HG02870 (cell line): Measurements from ENCODE around the gene GALNT2.

Experiments used
- ATAC-seq: cut with Tn5 transposase; IDR thresholded peaks from one replicate; pipeline ENCODE4 v1.9.1; 2021; ENCODE audit warnings: mild to moderate bottlenecking, moderate library complexity; ENCODE audit not compliant: unreplicated experiment

GALNT2 gene

DNA sequence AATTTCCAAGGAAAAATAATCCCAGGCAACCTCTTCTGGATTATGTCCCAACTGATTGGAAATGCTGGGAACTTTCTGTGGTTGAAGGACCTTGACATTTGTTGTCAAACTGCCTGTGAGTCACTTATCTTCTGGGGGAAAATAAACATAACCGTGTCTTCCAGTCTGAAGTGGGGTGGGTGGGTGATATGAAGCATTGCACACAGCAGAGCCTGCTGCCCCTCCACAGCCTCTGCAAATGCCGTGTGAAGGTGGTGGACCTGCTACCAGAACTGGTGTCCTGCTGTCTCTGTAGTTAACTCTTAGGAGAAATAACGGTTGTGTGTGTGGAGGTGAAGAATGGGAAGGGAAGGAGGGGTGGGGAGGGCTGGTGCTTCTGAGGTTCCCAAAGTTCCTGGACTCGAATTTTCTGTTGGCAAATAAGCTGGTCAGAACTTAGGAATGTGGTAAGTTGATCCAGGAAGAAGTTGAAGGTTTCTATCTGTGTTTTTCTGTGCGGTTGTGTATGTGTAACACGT, 23.2 kb downstream of the GALNT2 start:
- ATAC-seq = no peak

DNA sequence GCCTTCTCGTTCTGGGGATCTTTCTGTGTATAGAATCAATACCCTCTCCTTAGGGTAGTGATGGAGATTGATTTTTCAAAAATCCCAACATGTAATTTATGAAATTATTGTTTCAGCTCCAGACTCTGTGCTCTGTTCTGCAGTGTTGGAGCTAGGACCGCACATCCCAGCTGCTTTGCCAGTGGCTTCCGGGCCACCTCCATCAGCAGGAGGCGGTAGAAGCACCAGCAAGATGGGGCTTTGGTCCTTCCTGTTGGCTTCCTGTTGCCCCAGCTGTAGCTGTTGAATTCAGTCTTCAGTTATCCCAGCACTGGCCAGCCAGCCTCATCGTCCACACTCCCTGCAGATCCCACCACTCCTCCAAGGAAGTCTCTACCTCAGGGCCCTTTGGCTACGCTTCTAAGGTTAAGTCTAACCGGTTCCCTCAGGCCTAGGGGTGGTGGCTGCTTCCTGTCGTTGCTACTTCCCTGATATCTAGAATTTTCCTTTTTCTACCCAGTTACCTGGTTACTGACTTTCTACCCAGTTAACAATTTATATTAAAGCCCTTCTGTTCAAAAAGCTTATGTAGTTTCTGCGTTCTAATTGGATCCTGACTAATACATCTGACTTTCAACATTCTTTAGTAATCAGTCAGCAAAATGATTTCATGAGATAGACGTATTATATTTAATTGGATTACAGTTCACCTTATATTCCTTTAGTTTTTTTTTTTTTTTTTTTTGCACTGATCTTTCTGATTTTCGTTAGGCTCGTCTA, 24.6 kb downstream of the GALNT2 start:
- no peak for ATAC-seq

DNA sequence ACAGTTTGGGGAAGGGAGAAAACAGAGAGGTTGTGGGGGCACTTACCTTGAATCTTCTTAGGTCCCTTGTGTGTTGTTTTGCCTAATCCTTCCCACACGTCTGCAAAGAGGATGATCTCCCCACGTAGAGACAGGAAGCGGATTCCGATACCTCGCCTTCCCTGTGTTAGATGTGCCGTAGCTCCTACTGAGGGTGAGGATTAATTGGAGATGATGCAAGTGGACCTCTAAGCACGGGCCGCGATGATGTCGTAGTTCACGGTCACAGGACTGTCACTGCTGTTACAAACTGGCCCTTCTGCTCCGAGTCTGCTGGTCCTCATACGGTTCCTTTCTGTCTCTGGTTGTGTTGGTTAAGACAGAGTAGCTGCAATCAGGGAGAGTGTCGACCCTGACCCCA, 27.7 kb downstream of the GALNT2 start:
- no peak for ATAC-seq

DNA sequence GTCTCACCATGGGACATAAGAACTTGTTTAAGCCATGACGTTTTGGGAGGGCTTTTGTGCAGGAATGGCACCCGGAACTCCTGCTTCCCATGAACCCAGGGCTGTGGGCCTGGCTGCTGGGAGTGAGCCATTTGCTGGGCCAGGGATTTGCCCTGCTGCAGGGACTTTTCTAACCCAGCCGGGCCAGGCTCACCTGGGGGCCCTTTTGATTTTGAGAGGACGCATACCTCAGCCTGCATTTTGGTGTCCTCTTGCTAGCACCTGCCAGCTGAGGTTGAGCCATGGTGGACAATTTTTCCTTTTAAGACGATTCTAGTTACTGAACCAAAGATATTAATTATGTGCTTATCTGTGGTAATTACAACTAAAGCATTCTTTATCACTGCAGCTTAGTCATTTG, 28.9 kb downstream of the GALNT2 start:
- ATAC-seq = no peak

DNA sequence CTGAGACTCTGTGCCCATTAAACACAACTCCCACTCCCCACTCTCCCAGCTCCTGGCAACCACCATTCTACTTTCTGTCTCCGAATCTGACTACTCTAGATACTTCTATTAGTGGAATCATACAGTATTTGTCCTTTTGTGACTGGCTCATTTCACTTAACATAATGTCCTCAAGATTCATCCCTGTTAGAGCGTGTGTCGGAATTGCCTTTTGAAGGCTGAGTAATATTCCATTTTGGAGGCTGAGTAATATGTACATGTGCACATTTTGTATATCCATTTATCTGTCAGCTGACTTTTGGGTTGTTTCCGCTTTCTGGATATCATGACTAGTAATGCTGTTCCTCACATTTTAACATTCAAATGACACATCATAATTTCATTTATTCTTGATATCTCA, 30.3 kb downstream of the GALNT2 start:
- ATAC-seq = no peak

DNA sequence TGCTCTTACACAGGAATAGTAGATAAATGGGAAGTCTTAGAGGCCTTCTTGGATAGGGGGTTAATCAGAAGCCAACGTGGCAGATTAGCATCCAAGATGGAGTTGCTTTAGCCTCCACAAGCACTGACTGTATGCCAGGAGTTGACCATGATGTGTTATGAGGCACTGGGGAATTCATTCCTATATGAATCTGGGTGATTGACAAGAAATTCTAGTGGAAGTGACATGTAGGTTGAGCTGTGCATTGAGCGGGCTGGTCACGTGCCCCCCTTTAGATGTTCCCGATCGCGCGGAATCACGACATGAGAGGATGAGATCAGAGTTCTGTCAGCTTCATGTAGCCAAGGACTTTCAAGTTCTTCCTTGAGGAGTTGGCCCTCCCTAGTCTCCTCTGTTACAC, 31.7 kb downstream of the GALNT2 start:
- ATAC-seq = no peak

DNA sequence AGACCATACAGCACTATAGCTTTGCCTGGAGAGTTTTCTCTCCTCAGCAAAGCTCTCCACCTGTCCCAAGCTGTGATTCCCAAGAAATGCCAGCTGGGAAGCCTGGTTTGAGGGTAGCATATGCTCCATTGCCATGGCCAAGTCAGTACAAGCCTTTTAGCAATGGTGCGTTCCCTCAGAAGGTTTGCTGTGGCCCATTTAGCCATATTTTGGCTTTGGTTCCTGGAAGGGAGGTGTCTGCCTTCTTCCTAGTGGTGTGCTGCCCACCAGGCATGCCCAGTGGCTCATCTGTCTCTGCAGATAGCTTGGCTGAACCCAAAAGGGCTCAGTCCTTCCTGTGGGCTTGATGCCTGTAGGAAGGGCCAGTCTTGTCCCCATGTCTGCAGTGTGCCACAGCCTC, 32.4 kb downstream of the GALNT2 start:
- ATAC-seq = no peak

DNA sequence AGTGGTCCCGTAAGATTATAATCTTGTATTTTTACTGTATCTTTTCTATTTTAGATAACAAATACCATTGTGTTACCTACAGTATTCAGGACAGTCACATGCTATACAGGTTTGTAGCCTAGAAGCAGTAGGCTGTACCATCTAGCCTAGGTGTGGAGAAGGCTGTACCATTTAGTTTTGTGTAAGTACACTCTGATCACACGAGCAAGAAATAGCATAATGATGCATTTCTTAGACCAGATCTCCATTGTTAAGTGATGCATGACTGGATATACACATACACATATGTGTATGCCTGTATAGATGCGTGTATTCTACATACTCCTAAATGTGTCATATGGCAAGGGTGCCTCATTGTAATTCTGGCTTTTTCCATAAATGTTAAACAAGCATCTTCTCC, 33.9 kb downstream of the GALNT2 start:
- no peak for ATAC-seq

DNA sequence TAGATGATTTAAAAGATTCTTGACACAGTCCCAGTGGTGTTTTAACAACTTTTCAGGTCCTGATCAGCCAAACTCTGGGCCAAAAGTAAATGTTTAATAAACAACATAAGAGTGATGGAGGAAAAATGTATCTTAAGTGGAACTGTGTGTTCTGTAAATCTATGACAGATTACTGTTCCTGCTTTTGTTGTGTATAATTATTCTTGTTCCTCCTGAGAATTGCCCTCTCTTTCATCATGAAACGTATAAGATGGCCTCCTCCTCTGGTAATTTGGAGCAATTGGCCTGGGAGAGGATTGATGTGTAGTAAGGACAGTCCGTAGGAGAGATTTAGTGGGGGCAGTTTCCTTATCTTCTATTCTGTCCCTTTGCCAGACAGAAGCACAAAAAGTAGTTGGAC, 34.5 kb downstream of the GALNT2 start:
- ATAC-seq = no peak

DNA sequence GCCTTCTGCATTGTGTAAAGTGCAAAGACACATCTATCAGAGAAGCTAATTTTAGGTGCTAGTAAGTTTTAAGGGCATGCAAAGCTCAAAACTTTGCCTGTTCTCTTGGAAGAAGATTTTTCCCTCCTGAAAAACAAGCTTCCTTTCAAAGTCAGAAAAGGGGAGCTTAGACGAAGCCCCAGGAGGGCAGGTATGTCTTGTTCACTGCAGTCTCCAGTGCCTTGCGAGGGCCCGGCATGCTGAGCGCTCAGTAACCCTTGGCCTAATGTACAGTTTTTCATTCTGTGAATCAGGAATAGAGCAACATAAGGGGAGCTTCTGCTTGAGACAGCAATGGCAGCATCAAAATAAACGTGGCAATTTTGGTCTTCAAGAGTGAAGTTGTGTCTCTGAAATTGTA, 35.0 kb downstream of the GALNT2 start:
- ATAC-seq = no peak

DNA sequence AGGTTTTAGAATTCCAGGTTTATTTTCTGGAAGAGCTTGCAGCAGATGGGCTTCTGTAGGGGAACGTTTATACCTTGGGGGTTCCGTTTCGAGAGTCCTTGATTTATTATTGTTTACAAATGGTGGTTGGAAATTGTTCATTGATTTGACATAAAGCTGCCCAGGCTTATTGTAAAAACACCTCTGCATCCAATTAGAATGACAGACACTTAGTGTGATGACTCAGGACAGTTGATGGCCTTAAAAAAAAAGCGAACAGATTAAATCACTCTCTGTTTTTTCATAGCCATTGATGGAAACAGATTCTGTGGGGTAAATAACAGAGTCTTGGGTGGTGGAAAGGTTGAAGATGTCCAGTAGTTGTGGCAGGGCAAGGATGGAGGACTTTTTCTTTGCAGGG, 35.4 kb downstream of the GALNT2 start:
- ATAC-seq = no peak

DNA sequence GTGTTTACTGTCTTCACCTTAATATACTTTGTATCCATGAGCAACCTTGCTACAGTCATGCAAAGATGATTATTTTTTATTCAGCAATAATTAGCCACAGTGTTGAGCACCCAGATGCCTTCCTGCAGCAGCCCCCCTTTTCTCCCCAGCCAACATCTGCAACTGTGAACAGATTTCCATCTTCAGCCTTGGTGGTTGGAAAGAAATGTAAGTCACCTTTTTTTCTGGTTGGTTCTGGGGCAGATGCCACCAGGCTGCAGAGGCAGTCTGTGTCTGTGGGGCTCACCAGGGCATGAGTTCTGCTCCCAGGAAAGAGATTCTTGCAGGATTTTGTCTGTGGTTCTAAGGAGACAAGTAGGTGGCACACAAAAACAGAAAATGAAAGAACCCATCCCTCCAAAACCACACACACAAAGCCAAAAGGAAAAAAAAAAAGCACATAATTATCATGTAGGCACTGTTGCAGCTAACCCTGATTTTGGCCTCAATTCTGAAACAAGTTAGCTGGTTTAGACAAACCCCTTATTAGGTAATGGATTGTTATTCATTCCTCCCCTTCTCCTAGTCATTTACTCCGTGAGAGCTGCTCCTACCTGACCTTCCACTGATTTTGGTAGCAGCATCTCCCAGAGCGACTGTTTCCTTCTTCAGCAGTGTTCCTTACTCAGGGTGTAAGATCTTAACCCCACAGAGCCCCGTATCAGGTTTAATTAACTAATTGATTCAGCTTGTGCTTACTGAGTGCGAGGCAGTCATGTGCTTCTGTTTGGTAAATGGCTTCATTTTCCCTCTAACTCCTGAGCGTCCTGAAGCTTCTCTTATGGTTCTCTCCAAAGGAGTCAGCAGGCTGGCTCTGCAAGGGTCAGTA, 36.5 kb downstream of the GALNT2 start:
- no peak for ATAC-seq

DNA sequence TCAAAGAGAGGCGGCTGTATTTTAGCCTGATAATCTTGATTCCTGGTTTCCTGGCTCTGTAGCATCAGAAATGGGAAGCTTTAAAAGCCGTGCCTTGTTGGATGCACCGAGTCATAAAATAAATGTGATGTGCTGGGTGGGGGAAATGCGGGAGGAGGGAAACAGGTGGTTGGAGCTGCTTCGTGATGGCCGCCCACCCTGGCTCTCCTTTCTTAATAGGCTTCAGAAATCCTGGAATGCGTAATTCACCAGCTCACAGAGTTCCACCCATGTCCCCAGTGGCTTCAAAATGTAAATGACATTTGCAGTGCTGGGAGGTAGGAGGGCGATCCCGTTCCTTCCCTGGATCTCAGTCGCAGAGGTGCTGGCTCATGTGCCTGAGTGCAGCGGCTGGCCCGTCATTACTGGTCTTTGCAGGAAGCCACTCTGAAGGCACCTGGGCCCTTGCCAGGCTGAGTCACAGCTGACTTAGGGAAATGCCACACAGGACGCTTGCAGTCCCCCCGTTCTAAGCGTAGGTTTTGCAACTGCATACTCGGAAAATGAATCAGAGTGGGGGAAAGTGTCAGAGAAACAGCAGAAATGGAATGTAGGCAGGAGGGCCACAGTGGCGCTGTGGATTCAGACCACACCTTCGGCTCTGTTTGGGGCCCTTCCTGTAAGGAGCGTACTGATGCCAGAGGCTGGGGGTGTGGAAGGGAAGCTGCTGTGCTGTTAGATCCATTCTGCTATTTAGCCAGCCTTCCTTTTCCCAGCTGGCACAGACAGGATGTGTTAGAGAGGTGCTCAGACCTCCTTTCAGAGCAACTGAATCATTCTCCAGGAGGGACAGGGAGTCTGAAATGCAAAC, 37.6 kb downstream of the GALNT2 start:
- peak; percentile 38 for ATAC-seq

DNA sequence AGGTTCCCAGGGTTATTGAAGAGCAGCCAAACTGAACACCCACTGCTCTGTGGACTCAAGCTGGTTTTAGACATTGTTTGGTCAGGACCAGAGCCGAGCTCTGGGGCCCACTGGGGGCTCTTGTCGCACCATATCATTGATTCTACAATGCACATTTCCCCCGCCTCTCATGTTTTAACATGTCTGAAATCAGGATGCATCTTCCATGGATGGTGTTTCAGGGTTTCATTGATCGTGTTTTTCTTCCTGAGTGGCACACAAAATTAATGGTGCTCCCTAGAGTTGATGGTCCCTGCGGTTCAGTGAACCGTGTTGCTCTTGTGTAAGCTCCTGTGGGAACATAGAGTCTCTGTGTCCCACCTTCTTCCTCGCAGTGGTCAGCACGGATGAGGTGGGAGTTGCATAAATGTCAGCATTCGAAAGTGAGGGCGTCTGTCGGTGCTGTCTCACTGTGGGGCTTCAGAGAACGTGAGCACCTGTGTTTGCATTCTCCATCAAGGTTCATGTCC, 38.3 kb downstream of the GALNT2 start:
- no peak for ATAC-seq

DNA sequence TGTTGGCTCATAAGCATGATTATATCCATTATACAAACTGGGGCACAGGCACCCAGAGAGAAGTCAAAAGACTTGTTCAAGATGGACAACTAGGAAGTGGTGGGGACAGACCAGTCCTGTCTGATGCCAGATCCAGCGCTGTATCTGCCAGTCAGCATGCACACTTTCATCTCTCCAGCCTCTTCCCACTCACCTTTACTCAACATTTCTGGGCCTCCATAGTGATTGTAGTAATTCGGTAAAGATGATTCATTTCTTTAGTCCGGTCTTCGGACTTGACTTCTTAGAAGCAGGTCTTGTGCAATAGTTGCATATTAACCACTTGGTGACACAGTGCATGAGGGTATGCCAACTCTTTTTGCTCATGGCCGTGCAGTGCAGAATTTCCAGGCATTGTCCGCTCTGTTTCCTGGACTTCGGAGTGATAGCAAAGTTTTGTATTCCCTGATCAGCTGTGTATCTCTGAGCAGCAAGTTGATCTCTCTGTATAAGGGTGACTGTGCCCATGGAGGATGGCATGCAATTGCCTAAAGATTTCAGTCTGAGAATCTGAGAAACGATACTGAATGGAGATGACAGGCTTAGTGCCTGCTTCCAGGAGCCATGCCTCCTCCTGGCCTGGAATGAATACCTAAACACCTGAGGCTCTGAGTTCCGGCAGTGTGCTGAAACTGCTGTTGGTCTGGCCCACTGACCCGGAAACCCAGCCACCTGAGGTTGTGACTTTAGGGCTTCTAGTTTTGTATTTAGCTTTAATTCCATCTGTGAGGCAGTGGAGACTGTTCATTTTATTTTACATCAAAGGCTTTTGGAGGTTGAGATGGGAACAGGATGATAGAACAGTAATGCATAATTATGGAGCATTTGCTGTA, 39.0 kb downstream of the GALNT2 start:
- ATAC-seq = no peak

DNA sequence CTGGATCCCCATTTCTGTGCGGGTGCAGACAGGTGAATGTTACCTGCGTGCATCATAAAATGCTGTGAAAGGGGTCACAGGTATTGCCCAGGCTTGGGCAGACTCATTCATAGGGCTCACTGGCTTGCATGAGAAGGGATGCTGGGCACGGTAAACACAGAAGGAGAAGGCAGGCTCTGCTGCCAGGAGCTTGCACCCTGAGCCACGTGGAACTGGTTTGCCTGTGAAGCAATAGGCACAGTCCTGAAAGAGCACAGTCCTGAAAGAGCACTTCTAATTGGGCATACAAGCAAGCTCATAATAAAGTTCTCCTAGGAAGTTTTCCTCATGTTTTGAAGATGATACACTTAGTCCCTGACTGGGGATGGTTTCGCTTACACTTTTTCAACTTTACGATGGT, 40.9 kb downstream of the GALNT2 start:
- ATAC-seq = no peak

DNA sequence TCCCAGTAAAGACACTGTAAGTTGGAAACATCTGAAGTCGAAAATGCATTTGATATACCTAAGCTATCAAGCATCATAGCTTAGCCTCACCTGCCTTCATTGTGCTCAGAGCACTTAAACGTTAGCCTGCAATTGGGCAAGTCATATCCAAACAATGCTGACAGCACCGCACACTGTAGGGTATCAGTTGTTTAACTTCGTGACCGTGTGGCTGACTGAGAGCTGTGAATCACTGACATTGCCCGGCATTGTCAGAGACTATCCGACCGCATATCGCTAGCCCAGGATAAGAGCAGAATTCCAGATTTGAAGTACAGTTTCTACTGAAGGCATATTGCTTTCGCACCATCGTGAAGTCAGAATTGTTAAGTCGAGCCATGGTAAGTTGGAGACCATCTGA, 41.5 kb downstream of the GALNT2 start:
- no peak for ATAC-seq

DNA sequence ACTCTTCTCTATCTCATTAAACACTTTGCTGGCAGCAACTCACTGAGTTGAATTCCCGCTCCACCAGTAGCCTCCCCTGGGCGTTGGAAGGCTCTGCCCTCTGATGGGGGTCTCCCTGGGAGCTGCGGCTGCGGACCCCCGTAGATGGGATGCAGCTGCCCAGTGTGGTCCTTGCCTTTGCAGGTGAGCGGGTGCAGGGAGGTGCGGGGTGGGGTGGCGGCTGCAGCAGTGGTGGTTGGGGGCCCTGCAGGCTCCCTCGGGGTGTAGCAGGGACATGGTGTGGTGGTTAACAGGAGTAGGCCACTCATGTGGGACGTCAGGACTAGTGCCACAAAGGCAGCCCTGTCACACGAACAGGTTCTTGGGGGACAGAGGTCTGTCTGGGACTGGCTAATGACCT, 42.0 kb downstream of the GALNT2 start:
- no peak for ATAC-seq

DNA sequence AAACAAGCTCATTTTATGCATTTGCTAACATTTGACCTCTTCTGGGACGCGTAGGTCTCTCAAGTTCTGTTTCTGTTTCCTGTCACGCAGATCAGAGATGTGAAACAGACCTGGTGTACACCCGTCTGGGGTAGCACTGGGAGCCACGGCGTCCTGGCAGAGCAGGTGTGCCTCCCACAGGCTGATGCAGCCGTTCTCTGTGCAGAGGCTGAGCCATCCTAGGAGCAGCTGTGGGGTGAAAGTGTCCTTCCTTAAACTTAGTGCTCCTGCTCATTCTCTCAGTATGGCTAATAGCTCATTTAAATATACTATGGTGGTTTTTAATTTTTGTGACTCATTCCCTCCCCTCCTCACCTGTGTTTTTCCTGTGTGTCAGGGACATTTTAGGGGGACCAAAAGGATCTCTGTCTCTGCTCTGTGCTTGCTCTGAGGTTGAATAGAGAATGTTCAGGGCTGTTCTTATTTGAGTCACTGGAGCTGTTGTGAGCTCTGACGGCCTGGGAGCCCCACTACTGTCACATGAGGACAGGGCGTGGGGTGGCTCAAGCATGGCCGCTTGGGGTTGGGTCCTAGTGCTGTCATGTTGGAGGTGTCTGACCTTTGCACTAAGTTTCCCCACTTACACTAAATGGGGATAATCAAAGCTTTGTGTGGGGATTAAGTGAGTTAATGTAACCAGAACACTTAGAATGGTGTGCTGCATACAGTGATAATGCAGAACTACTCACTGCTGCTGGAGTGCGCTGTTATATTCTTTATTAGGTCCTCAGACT, 43.0 kb downstream of the GALNT2 start:
- peak; percentile 84 for ATAC-seq
